HG03097 (cell line): ENCODE measurements around the gene HOXA3.

Experiments used
- ATAC-seq: cut with Tn5 transposase; IDR thresholded peaks from one replicate; pipeline ENCODE4 v1.9.1; 2021; ENCODE audit not compliant: unreplicated experiment, low FRiP score

Gene HOXA3

GRCh38 chr7:27151931-27152815, at the start of gene HOXA3:
TSS of gene HOXA3 (minus strand) at chr7:27152583. CDS start at chr7:27110640, 41,943 bp downstream.
- ATAC-seq = no peak

GRCh38 chr7:27201580-27202017, 49.2 kb upstream of the HOXA3 start:
- ATAC-seq = no peak

- ATAC-seq = no peak
These were observed 48.6 kb upstream of the HOXA3 start for GRCh38 chr7:27200761-27201579.

- ATAC-seq = no peak
These were observed 47.7 kb upstream of the HOXA3 start, which contains the start of gene HOXA13 for GRCh38 chr7:27199849-27200760. TSS of gene HOXA13 (minus strand) at chr7:27200091. CDS start at chr7:27200077, 14 bp downstream.

GRCh38 chr7:27198871-27199801, 46.8 kb upstream of the HOXA3 start:
- ATAC-seq = no peak

GRCh38 chr7:27198138-27198841, 45.9 kb upstream of the HOXA3 start:
- ATAC-seq = no peak

GRCh38 chr7:27197137-27198042, 45.0 kb upstream of the HOXA3 start:
- no peak for ATAC-seq

GRCh38 chr7:27196287-27196767, 43.9 kb upstream of the HOXA3 start:
- no peak for ATAC-seq

- ATAC-seq = no peak
These were observed 42.5 kb upstream of the HOXA3 start for GRCh38 chr7:27194686-27195379.

- ATAC-seq = no peak
These were observed 41.6 kb upstream of the HOXA3 start for GRCh38 chr7:27194002-27194352.

GRCh38 chr7:27193335-27194001, 41.1 kb upstream of the HOXA3 start:
- ATAC-seq = no peak

GRCh38 chr7:27192546-27193334, 40.4 kb upstream of the HOXA3 start:
- no peak for ATAC-seq

- ATAC-seq = no peak
These were observed 39.6 kb upstream of the HOXA3 start for GRCh38 chr7:27191833-27192545.

- ATAC-seq = no peak
These were observed 38.9 kb upstream of the HOXA3 start for GRCh38 chr7:27191161-27191731.
